Osteoblast (primary cell): Measurements from ENCODE around the gene ZBTB2. TPM values are rescaled to one million over a fixed set of nuclear protein-coding genes. Genes with fewer than 3 reads are reported as not detected.

Experiments
- DNase-seq: peaks from one replicate; pipeline ENCODE4 v3.0.0; 2011; ENCODE audit warnings: low spot score, mixed read lengths; ENCODE audit not compliant: insufficient read length; ENCODE audit errors: missing footprints
- H2AFZ ChIP-seq: 2 replicates; pipeline ENCODE4 v1.6.0; 2011; ENCODE audit warnings: mild to moderate bottlenecking, low read length
- H3K27ac ChIP-seq: 2 replicates; pipeline ENCODE4 v1.5.1; 2011; ENCODE audit warnings: mild to moderate bottlenecking, low read depth, low read length, moderate library complexity
- H3K27me3 ChIP-seq: 2 replicates; pipeline ENCODE4 v1.6.0; 2012; ENCODE audit warnings: mild to moderate bottlenecking, control low read depth, inconsistent platforms, low read length, moderate library complexity; ENCODE audit not compliant: insufficient read depth
- H3K36me3 ChIP-seq: 2 replicates; pipeline ENCODE4 v1.5.1; 2011; ENCODE audit warnings: mild to moderate bottlenecking, low read length, control low read depth, moderate library complexity; ENCODE audit not compliant: insufficient read depth
- H3K4me1 ChIP-seq: 2 replicates; pipeline ENCODE4 v1.5.1; 2011; ENCODE audit warnings: mild to moderate bottlenecking, low read length, control low read depth, moderate library complexity; ENCODE audit not compliant: insufficient read depth
- H3K4me2 ChIP-seq: 2 replicates; pipeline ENCODE4 v1.6.0; 2011; ENCODE audit warnings: mild to moderate bottlenecking, low read length; ENCODE audit not compliant: insufficient read depth
- H3K4me3 ChIP-seq: fragments of 200-600 bp; sonication (generic); 3 replicates; pipeline ENCODE4 v1.5.1; 2012; ENCODE audit warnings: mild to moderate bottlenecking, low read length, inconsistent platforms; ENCODE audit not compliant: insufficient read depth
- H3K79me2 ChIP-seq: 2 replicates; pipeline ENCODE4 v1.6.0; 2012; ENCODE audit warnings: mild to moderate bottlenecking, low read length, control low read depth, inconsistent platforms; ENCODE audit not compliant: insufficient read depth
- H3K9me3 ChIP-seq: 2 replicates; pipeline ENCODE4 v1.5.1; 2011; ENCODE audit warnings: low read depth, low read length, control low read depth
- H4K20me1 ChIP-seq: 2 replicates; pipeline ENCODE4 v1.6.0; 2012; ENCODE audit warnings: mild to moderate bottlenecking, low read length, control low read depth; ENCODE audit not compliant: insufficient read depth
- CTCF ChIP-seq: IDR thresholded peaks from 2 replicates; pipeline ENCODE4 v1.5.1; 2011; ENCODE audit warnings: mild to moderate bottlenecking, low read depth, low read length, moderate library complexity; ENCODE audit errors: extremely low read depth
- total RNA-seq: library from RNA; depleted of rRNA; stranded (reverse); fragments of >200 nt; gene quantifications from 2 replicates; pipeline ENCODE4 v1.2.3, GENCODE V29; 2012

The ZBTB2 gene
- total RNA-seq, 1 donor = 8.7 TPM

GRCh38 chr6:151376440-151376839, 14.9 kb downstream of the ZBTB2 start:
- Histone ChIP-seq H2AFZ (no peak overlapping the region), H3K27me3 (no peaks in the 10 kb centered on the region), H4K20me1 (no peaks in the 10 kb centered on the region), H3K4me2 (no peak overlapping the region), H3K4me3 (no peak overlapping the region), H3K27ac (no peak overlapping the region), H3K36me3 (peaks cover 6% of the 10 kb centered on the region), H3K9me3 (no peaks in the 10 kb centered on the region), H3K79me2 (peaks cover 82% of the 10 kb centered on the region), H3K4me1 (peaks cover 26% of the 10 kb centered on the region)
- no peak for TF ChIP-seq CTCF
- DNase-seq = no peak

GRCh38 chr6:151375833-151376232, 15.5 kb downstream of the ZBTB2 start:
- no peak for TF ChIP-seq CTCF
- no peaks in the 10 kb centered on the region for H4K20me1 ChIP-seq
- peaks cover 12% of the 10 kb centered on the region for H3K36me3 ChIP-seq
- no peak for DNase-seq
- H3K4me2 ChIP-seq = no peak overlapping the region
- H3K9me3 ChIP-seq = no peaks in the 10 kb centered on the region
- peaks cover 24% of the 10 kb centered on the region for H3K4me1 ChIP-seq
- no peak overlapping the region for H2AFZ ChIP-seq
- H3K27me3 ChIP-seq = no peaks in the 10 kb centered on the region
- no peak overlapping the region for H3K4me3 ChIP-seq
- H3K27ac ChIP-seq = no peak overlapping the region
- H3K79me2 ChIP-seq = peaks cover 84% of the 10 kb centered on the region

GRCh38 chr6:151374036-151374683, 17.2 kb downstream of the ZBTB2 start:
- Histone ChIP-seq H3K9me3 (no peaks in the 10 kb centered on the region), H3K27me3 (no peaks in the 10 kb centered on the region), H3K79me2 (peaks cover 73% of the 10 kb centered on the region), H3K4me3 (no peak overlapping the region), H2AFZ (no peak overlapping the region), H4K20me1 (no peaks in the 10 kb centered on the region), H3K36me3 (peaks cover 15% of the 10 kb centered on the region), H3K4me2 (no peak overlapping the region), H3K4me1 (peaks cover 14% of the 10 kb centered on the region), H3K27ac (peak overlapping the region; percentile 21)
- no peak for DNase-seq
- TF ChIP-seq CTCF = no peak

GRCh38 chr6:151372164-151372563, 19.2 kb downstream of the ZBTB2 start:
- Histone ChIP-seq H3K27ac (no peak overlapping the region), H3K4me3 (no peak overlapping the region), H2AFZ (no peak overlapping the region), H4K20me1 (no peaks in the 10 kb centered on the region), H3K9me3 (no peaks in the 10 kb centered on the region), H3K79me2 (peaks cover 57% of the 10 kb centered on the region), H3K4me1 (peaks cover 7% of the 10 kb centered on the region), H3K27me3 (no peaks in the 10 kb centered on the region), H3K4me2 (no peak overlapping the region), H3K36me3 (peaks cover 15% of the 10 kb centered on the region)
- TF ChIP-seq CTCF = no peak
- DNase-seq = no peak
